ENCODE data around the gene CSTA.
"Not testable (repeated sequence)": the region's sequence is repeated elsewhere in the genome, so short reads cannot be mapped to it uniquely, and the experiment has no call there.

CSTA gene

DNA sequence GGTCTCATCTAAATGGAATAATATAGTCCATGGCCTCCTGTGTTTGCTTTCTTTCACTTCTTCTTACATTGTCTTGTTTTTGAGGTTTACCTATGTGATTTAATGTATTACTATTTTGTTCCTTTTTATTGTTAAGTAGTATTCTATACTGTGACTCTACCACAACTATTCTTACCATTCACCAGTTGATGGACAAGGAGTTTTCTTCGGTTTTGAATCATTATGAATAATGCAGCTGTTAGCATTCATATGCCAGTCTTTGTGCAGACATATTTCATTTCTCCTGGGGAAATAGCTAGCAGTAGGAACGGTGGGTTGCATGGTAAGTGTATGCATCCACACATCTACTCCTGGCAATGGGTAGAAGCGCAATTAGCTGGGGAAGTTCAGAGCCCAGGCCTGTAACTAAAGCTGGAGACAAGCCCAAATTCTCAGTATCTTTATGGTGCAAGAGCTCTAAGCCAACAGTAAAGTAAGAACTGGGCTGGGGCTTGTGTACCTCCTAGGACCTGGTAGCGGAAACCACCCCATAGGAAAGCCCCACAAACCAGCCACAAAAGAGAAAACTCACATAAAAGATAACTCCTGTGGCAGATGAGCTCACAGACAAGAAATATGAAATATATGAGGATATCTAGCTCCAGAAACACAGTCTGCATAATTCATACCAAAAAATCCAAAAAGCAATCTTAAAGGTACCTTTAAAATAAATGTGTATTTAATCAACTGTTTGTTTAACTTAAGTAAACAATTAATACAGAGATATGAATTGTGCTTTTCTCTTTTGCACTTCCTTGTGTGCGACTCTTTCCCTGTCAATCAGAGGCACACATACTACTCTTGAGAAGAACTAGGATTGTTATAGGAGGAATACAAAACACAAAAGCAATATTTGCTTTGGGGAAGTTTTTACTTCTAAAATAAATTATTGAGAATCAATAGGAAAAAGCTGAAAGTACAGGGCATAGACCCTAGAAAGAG, 2.7 kb upstream of the CSTA start:
- no peak for DNase-seq (ENCODE audit: low read depth, low spot score)

- DNase-seq (ENCODE audit: low read depth, low spot score) = no peak
These were observed 721 bp downstream of the CSTA start for GRCh38 chr3:122325769-122326168.

DNA sequence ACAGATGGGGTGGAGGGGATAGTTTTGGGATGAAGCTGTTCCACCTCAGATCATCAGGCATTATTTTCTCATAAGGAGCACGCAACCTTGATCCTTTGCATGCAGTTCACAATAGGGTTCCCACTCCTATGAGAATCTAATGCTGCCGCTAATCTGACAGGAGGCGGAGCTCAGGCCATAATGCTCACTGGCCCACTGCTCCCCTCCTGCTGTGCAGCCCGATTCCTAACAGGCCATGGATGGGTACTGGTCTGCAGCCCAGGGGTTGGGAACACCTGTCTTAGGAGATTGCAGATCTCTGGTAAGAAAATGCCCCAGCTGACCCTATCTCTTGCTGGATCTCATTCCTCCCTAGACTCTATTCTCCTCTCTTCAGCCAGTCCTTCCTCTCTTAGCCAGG, 6.8 kb downstream of the CSTA start:
- DNase-seq (ENCODE audit: low read depth, low spot score) = no peak

GRCh38 chr3:122332551-122332950, 7.5 kb downstream of the CSTA start:
- DNase-seq (ENCODE audit: low read depth, low spot score) = no peak

DNA sequence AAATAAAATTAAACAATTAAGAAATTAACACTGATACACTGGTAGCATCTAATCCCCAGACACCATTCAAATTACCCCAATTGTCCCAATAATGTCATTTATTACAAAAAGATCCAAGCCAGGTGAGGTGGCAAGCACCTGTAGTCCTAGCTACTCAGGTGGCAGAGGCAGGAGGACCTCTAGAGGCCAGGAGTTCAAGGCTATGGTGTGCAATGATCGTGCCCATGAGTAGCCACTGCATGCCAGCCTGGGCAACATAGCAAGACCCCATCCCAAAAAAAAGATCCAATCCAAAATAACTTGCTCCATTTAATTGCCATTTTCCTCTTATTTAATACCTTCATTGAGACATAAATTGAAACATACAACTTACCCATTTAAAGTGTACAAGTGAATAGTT, 17.8 kb downstream of the CSTA start:
- DNase-seq (ENCODE audit: low read depth, low spot score) = no peak

GRCh38 chr3:122343654-122344053, 18.6 kb downstream of the CSTA start:
- DNase-seq (ENCODE audit: low read depth, low spot score) = no peak

GRCh38 chr3:122349171-122349570, 24.1 kb downstream of the CSTA start:
- no peak for DNase-seq (ENCODE audit: low read depth, low spot score)

GRCh38 chr3:122350814-122351418, 25.9 kb downstream of the CSTA start:
- no peak for DNase-seq (ENCODE audit: low read depth, low spot score)

DNA sequence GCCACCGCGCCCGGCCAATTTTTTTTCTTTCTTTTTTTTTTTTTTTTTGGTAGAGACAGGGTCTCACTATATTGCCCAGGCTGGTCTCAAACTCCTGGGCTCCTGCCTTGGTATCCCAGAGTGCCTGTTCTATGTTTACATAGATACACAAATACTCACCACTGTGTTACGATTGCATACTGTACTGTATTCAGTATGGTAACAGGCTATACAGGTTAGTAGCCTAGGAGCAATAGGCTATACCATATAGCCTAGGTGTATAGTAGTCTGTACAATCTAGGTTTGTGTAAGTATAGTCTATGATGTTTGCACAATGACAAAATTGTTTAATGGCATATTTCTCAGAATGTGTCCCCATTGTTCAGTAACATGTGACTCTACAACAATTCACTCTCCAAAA, 26.6 kb downstream of the CSTA start:
- no peak for DNase-seq (ENCODE audit: low read depth, low spot score)

- DNase-seq (ENCODE audit: low read depth, low spot score) = no peak
These were observed 28.2 kb downstream of the CSTA start for GRCh38 chr3:122353215-122353614.

DNA sequence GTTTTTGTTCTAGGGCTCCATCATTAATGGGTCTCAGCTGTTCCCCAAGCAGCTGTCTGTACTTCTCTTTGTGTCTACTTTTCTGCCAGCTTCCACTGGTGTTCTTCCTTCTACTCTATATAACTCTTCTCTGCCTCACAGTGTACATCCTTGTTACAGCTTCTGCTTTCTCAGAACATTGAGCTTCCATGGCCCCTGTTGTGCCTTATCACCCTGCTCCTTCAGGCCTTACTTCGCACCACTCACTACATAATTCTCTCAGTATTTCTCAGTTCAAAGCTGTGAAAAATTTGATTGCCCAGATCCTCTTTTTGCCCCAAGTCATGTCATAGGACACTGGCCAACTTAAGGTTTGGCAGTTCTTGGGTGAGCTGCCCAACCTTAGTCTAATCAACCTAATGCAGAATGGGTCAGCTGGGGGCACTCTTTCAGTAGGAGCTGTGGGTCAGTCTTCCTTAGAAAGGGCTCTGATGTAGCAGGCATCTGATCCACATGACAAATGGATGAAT, 28.9 kb downstream of the CSTA start:
- DNase-seq (ENCODE audit: low read depth, low spot score) = no peak

GRCh38 chr3:122355612-122356011, 30.6 kb downstream of the CSTA start:
- no peak for DNase-seq (ENCODE audit: low read depth, low spot score)

- no peak for DNase-seq (ENCODE audit: low read depth, low spot score)
These were observed 31.4 kb downstream of the CSTA start for GRCh38 chr3:122356402-122356801.

GRCh38 chr3:122357828-122358702, 33.0 kb downstream of the CSTA start:
- DNase-seq (ENCODE audit: low read depth, low spot score) = no peak

DNA sequence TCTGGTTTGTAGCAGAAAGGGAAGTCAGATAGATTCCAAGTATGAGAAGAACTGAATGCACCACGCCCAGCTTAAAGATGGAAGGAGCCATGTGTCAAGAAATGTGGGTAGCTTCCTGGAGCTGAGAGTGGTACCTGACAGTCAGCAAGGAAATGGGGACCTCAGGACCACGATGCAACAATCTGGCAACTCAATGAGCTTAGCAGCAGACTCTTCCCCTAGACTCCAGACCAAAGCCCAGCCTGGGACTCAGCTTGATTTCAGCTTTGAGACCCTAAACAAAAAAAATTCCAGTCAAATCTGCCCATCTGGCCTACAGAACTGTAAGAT, 33.6 kb downstream of the CSTA start:
- no peak for DNase-seq (ENCODE audit: low read depth, low spot score)

DNA sequence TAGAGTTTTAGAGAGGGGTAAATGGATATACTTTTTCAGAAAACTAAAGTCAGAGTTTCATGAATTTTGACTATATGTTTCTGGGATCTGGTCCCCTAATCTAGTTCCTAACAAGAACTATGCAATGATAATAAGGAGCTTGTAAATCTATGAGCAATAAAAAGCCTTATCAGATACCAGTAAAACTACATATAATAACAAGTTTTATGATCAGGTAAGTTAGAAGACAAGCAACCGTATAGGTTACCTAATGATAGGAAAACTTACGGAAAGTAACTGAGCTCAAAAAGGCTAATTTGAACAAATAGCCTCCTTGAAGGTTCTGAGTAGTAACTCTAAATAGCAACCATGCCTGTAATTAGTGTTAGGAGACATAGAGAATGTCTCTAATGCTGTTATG, 37.0 kb downstream of the CSTA start:
- DNase-seq (ENCODE audit: low read depth, low spot score) = no peak

- no peak for DNase-seq (ENCODE audit: low read depth, low spot score)
These were observed 39.4 kb downstream of the CSTA start for GRCh38 chr3:122364490-122364889.

DNA sequence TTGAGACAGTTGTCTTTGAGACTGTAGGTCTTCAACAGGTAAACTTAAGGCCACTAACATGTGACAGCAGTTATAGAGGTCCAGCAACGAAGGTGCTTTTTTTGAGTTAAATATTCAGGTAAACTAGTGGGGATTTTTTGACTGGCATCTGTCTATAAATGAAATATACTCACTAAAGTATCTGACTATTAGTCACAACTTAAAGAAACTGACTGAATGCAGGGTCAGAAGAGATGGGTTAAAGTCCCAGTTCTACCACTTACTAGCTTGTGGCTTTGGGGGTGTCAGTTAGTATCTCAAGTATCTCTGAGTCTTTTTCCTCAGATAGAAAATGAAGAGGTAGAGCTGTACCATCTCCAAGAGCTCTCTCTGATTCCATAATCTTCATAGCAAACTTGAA, 40.0 kb downstream of the CSTA start:
- no peak for DNase-seq (ENCODE audit: low read depth, low spot score)

- not testable (repeated sequence) for DNase-seq (ENCODE audit: low read depth, low spot score)
These were observed 40.7 kb downstream of the CSTA start for GRCh38 chr3:122365582-122366378.

DNA sequence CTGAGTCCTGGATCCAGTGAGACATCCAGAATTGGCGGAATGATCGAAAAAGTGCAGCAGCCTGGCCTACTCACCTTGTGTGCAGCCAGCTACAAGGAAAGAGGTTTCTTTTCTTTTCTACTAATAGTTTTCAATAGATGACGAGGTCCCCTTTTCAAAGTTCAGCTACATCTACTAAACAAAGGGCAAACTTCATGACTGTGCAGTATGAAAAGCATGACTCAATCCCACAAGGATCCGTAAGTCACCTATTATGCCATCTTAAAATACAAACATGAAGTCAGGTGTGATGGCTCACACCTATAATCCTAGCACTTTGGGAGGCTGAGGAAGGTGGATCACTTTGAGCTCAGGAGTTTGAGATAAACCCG, 41.3 kb downstream of the CSTA start:
- DNase-seq (ENCODE audit: low read depth, low spot score) = no peak

- no peak for DNase-seq (ENCODE audit: low read depth, low spot score)
These were observed 49.0 kb downstream of the CSTA start for GRCh38 chr3:122374034-122374433.
